ENCODE results near the gene APOBEC2. TPM values are rescaled to one million over a fixed set of nuclear protein-coding genes. Genes with fewer than 3 reads are reported as not detected.

The APOBEC2 gene
- total and polyA plus RNA-seq, 2 donors: 7.0 to 12.0 TPM

GRCh38 chr6:41040101-41040939, 12.7 kb upstream of the APOBEC2 start:
- WGBS: 86% methylated on average over 6 of the region's 6 CpGs
- no peaks in the 10 kb centered on the region for H3K9me3 ChIP-seq (ENCODE audit: control insufficient read depth in 2 of 2, insufficient read depth in 1 of 2, low read length in 1 of 2)
- no peaks in the 10 kb centered on the region for H3K4me1 ChIP-seq (ENCODE audit: control insufficient read depth in 2 of 2, insufficient read depth in 2 of 2, low read length in 2 of 2)
- no peaks in the 10 kb centered on the region for H3K36me3 ChIP-seq (ENCODE audit: control insufficient read depth in 2 of 2, insufficient read depth in 2 of 2, low read length in 1 of 2)
- no peaks in the 10 kb centered on the region for H3K27me3 ChIP-seq (ENCODE audit: control insufficient read depth in 2 of 2, insufficient read depth in 1 of 2, low read length in 1 of 2)
- no peak overlapping the region for H3K4me3 ChIP-seq (ENCODE audit: low read length in 2 of 2)
- no peak overlapping the region for H3K27ac ChIP-seq (ENCODE audit: low read depth in 1 of 2, low read length in 1 of 2)
- DNase-seq (ENCODE audit: low read depth in 6 of 9, low spot score in 9 of 9): no peak

GRCh38 chr6:41040940-41041536, 12.0 kb upstream of the APOBEC2 start:
- Histone ChIP-seq H3K4me1 (ENCODE audit: control insufficient read depth in 2 of 2, insufficient read depth in 2 of 2, low read length in 2 of 2) (no peaks in the 10 kb centered on the region), H3K9me3 (ENCODE audit: control insufficient read depth in 2 of 2, insufficient read depth in 1 of 2, low read length in 1 of 2) (no peaks in the 10 kb centered on the region), H3K36me3 (ENCODE audit: control insufficient read depth in 2 of 2, insufficient read depth in 2 of 2, low read length in 1 of 2) (no peaks in the 10 kb centered on the region), H3K27me3 (ENCODE audit: control insufficient read depth in 2 of 2, insufficient read depth in 1 of 2, low read length in 1 of 2) (no peaks in the 10 kb centered on the region), H3K4me3 (ENCODE audit: low read length in 2 of 2) (no peak overlapping the region), H3K27ac (ENCODE audit: low read depth in 1 of 2, low read length in 1 of 2) (no peak overlapping the region)
- DNase-seq (ENCODE audit: low read depth in 6 of 9, low spot score in 9 of 9): no peak
- WGBS: 100% methylated on average over 1 of the region's 1 CpG

GRCh38 chr6:41042226-41043055, 10.6 kb upstream of the APOBEC2 start, which contains the start of gene TSPO2:
TSPO2 (plus strand) TSS chr6:41042467; CDS start chr6:41042986, 519 bp downstream.
- WGBS: 96% methylated on average over 10 of the region's 10 CpGs
- no peak within 1 kb of the TSS for H3K4me3 ChIP-seq (ENCODE audit: low read length in 2 of 2)

GRCh38 chr6:41043151-41043550, 9.9 kb upstream of the APOBEC2 start:
- no peak overlapping the region for H3K4me3 ChIP-seq (ENCODE audit: low read length in 2 of 2)
- H3K9me3 ChIP-seq (ENCODE audit: control insufficient read depth in 2 of 2, insufficient read depth in 1 of 2, low read length in 1 of 2): no peaks in the 10 kb centered on the region
- no peaks in the 10 kb centered on the region for H3K27me3 ChIP-seq (ENCODE audit: control insufficient read depth in 2 of 2, insufficient read depth in 1 of 2, low read length in 1 of 2)
- H3K4me1 ChIP-seq (ENCODE audit: control insufficient read depth in 2 of 2, insufficient read depth in 2 of 2, low read length in 2 of 2): no peaks in the 10 kb centered on the region
- no peaks in the 10 kb centered on the region for H3K36me3 ChIP-seq (ENCODE audit: control insufficient read depth in 2 of 2, insufficient read depth in 2 of 2, low read length in 1 of 2)
- H3K27ac ChIP-seq (ENCODE audit: low read depth in 1 of 2, low read length in 1 of 2): no peak overlapping the region
- no peak for DNase-seq (ENCODE audit: low read depth in 6 of 9, low spot score in 9 of 9)
- WGBS: 97% methylated on average over 3 of the region's 3 CpGs

More at GRCh38 chr6:41042226-41043055, 10.6 kb upstream of the APOBEC2 start, which contains the start of gene TSPO2:
- Histone ChIP-seq H3K36me3 (ENCODE audit: control insufficient read depth in 2 of 2, insufficient read depth in 2 of 2, low read length in 1 of 2) (no peaks in the 10 kb centered on the region), H3K27me3 (ENCODE audit: control insufficient read depth in 2 of 2, insufficient read depth in 1 of 2, low read length in 1 of 2) (no peaks in the 10 kb centered on the region), H3K27ac (ENCODE audit: low read depth in 1 of 2, low read length in 1 of 2) (no peak within 1 kb of the TSS), H3K4me1 (ENCODE audit: control insufficient read depth in 2 of 2, insufficient read depth in 2 of 2, low read length in 2 of 2) (no peaks in the 10 kb centered on the region), H3K9me3 (ENCODE audit: control insufficient read depth in 2 of 2, insufficient read depth in 1 of 2, low read length in 1 of 2) (no peaks in the 10 kb centered on the region)
- no peak for DNase-seq (ENCODE audit: low read depth in 6 of 9, low spot score in 9 of 9)

GRCh38 chr6:41045664-41046063, 7.3 kb upstream of the APOBEC2 start:
- no peak overlapping the region for H3K27ac ChIP-seq (ENCODE audit: low read depth in 1 of 2, low read length in 1 of 2)
- no peak for DNase-seq (ENCODE audit: low read depth in 6 of 9, low spot score in 9 of 9)
- H3K27me3 ChIP-seq (ENCODE audit: control insufficient read depth in 2 of 2, insufficient read depth in 1 of 2, low read length in 1 of 2): no peaks in the 10 kb centered on the region
- no peaks in the 10 kb centered on the region for H3K9me3 ChIP-seq (ENCODE audit: control insufficient read depth in 2 of 2, insufficient read depth in 1 of 2, low read length in 1 of 2)
- no peaks in the 10 kb centered on the region for H3K4me1 ChIP-seq (ENCODE audit: control insufficient read depth in 2 of 2, insufficient read depth in 2 of 2, low read length in 2 of 2)
- no peak overlapping the region for H3K4me3 ChIP-seq (ENCODE audit: low read length in 2 of 2)
- WGBS: 81% methylated on average over 5 of the region's 5 CpGs
- H3K36me3 ChIP-seq (ENCODE audit: control insufficient read depth in 2 of 2, insufficient read depth in 2 of 2, low read length in 1 of 2): peaks cover 0 to 3% of the 10 kb centered on the region in 2 donors

- H3K4me1 ChIP-seq (ENCODE audit: control insufficient read depth in 2 of 2, insufficient read depth in 2 of 2, low read length in 2 of 2): no peaks in the 10 kb centered on the region
- WGBS: 100% methylated on average over 1 of the region's 1 CpG
- no peak for DNase-seq (ENCODE audit: low read depth in 6 of 9, low spot score in 9 of 9)
These were observed 6.9 kb upstream of the APOBEC2 start for GRCh38 chr6:41046084-41046483.

GRCh38 chr6:41047306-41047705, 5.7 kb upstream of the APOBEC2 start:
- WGBS: 95% methylated on average over 2 of the region's 2 CpGs
- no peaks in the 10 kb centered on the region for H3K9me3 ChIP-seq (ENCODE audit: control insufficient read depth in 2 of 2, insufficient read depth in 1 of 2, low read length in 1 of 2)
- no peak overlapping the region for H3K4me3 ChIP-seq (ENCODE audit: low read length in 2 of 2)
- H3K4me1 ChIP-seq (ENCODE audit: control insufficient read depth in 2 of 2, insufficient read depth in 2 of 2, low read length in 2 of 2): peaks cover 10 to 12% of the 10 kb centered on the region in 2 donors
- H3K27me3 ChIP-seq (ENCODE audit: control insufficient read depth in 2 of 2, insufficient read depth in 1 of 2, low read length in 1 of 2): no peaks in the 10 kb centered on the region
- H3K36me3 ChIP-seq (ENCODE audit: control insufficient read depth in 2 of 2, insufficient read depth in 2 of 2, low read length in 1 of 2): peaks cover 0 to 3% of the 10 kb centered on the region in 2 donors
- no peak for DNase-seq (ENCODE audit: low read depth in 6 of 9, low spot score in 9 of 9)
- H3K27ac ChIP-seq (ENCODE audit: low read depth in 1 of 2, low read length in 1 of 2): no peak overlapping the region

More at GRCh38 chr6:41046084-41046483, 6.9 kb upstream of the APOBEC2 start:
- H3K4me3 ChIP-seq (ENCODE audit: low read length in 2 of 2): no peak overlapping the region
- H3K27ac ChIP-seq (ENCODE audit: low read depth in 1 of 2, low read length in 1 of 2): no peak overlapping the region
- H3K9me3 ChIP-seq (ENCODE audit: control insufficient read depth in 2 of 2, insufficient read depth in 1 of 2, low read length in 1 of 2): no peaks in the 10 kb centered on the region
- peaks cover 0 to 3% of the 10 kb centered on the region in 2 donors for H3K36me3 ChIP-seq (ENCODE audit: control insufficient read depth in 2 of 2, insufficient read depth in 2 of 2, low read length in 1 of 2)
- H3K27me3 ChIP-seq (ENCODE audit: control insufficient read depth in 2 of 2, insufficient read depth in 1 of 2, low read length in 1 of 2): no peaks in the 10 kb centered on the region

GRCh38 chr6:41047745-41048732, 5.0 kb upstream of the APOBEC2 start:
- Histone ChIP-seq H3K27ac (ENCODE audit: low read depth in 1 of 2, low read length in 1 of 2) (no peak overlapping the region), H3K9me3 (ENCODE audit: control insufficient read depth in 2 of 2, insufficient read depth in 1 of 2, low read length in 1 of 2) (no peaks in the 10 kb centered on the region), H3K36me3 (ENCODE audit: control insufficient read depth in 2 of 2, insufficient read depth in 2 of 2, low read length in 1 of 2) (peaks cover 0 to 3% of the 10 kb centered on the region in 2 donors), H3K27me3 (ENCODE audit: control insufficient read depth in 2 of 2, insufficient read depth in 1 of 2, low read length in 1 of 2) (no peaks in the 10 kb centered on the region), H3K4me3 (ENCODE audit: low read length in 2 of 2) (no peak overlapping the region), H3K4me1 (ENCODE audit: control insufficient read depth in 2 of 2, insufficient read depth in 2 of 2, low read length in 2 of 2) (peaks cover 17 to 19% of the 10 kb centered on the region in 2 donors)
- DNase-seq (ENCODE audit: low read depth in 6 of 9, low spot score in 9 of 9): no peak
- 89% methylated on average over 9 of the region's 9 CpGs for WGBS

Measured in thymus (tissue), 11 donors.